ENCODE data around the gene MYO1B.

Gene MYO1B

GRCh38 chr2:191263050-191263449 lies 17.8 kb downstream of the MYO1B start:
- H3K4me3 ChIP-seq (ENCODE audit: control insufficient read depth, low read depth, low read length): no peak overlapping the region
- no peak for TF ChIP-seq CTCF (conservative IDR thresholded peaks at IDR 0.05; ENCODE audit: control insufficient read depth, insufficient read depth, low read depth, low read length)
- DNase-seq (ENCODE audit: low read depth): no peak

DNA sequence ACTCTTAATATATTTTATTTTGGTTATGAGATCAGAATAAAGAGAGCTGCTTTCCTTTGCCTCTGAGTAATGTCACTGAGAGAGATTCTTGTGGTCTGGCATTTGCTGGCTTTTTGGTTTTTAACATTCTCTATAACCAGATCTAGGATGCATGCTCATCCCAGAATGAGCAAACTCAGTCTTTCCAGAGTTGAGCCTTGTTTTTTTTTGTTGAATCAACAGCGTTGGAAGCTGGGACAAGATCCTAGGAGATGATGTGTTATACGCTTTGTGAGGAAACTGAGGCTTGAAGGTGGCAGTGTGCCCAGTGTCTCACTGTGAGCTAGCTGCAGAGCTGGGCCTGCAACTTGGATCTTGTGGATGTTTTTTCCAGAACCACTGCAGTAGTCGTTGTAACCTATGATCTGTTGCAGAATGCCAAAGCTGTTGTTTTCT lies 19.5 kb downstream of the MYO1B start:
- no peak for TF ChIP-seq CTCF (conservative IDR thresholded peaks at IDR 0.05; ENCODE audit: control insufficient read depth, insufficient read depth, low read depth, low read length)
- peak; percentile 96 for DNase-seq (ENCODE audit: low read depth)

DNA sequence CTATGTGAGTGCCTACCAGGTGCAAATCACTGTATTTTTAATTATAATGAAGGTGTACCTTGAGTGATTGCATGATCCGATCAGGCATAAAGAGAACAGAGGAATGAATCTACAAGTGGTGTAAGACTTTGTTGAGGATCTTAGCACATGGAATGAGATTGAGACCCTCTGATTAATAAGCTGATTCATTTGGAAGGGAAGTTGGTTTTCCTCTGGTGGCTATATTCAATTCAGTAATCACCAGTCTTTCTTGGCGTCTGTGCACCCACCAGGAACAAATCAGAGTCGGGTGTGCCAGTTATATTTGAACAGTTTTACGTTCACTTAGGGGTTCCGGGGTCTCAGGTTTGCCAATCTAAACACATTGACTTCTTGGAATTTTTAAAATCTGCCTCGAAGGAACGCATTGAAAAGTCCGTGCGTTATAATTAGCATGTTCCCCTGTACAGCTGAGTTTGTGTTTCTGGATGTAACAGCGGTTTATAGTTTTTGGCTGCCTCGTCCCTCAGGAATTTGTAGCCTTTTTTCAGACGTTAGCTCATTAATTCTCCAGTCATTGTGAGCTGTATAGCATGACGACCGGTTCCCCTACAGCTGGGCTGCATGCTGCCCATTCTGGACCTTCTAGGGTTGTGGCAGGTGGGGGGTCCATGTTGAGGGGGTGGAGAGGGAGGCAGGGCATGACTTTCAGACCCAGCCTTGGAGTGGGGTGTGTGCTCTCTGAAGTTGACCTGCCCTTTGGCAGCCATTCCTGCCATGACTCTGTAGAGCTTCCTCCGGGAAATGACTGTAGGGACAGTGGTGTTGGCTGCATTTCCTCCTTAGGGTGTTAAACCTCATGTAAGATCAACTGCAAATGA lies 20.3 kb downstream of the MYO1B start:
- no peak for TF ChIP-seq CTCF (conservative IDR thresholded peaks at IDR 0.05; ENCODE audit: control insufficient read depth, insufficient read depth, low read depth, low read length)
- DNase-seq (ENCODE audit: low read depth): peak; percentile 74
- no peak overlapping the region for H3K4me3 ChIP-seq (ENCODE audit: control insufficient read depth, low read depth, low read length)

More for the DNA sequence above, 19.5 kb downstream of the MYO1B start:
- no peak overlapping the region for H3K4me3 ChIP-seq (ENCODE audit: control insufficient read depth, low read depth, low read length)

- TF ChIP-seq CTCF (conservative IDR thresholded peaks at IDR 0.05; ENCODE audit: control insufficient read depth, insufficient read depth, low read depth, low read length): no peak
- H3K4me3 ChIP-seq (ENCODE audit: control insufficient read depth, low read depth, low read length): no peak overlapping the region
- no peak for DNase-seq (ENCODE audit: low read depth)
Measured at GRCh38 chr2:191266201-191266600, 21.0 kb downstream of the MYO1B start.

- no peak for TF ChIP-seq CTCF (conservative IDR thresholded peaks at IDR 0.05; ENCODE audit: control insufficient read depth, insufficient read depth, low read depth, low read length)
- no peak for DNase-seq (ENCODE audit: low read depth)
- no peak overlapping the region for H3K4me3 ChIP-seq (ENCODE audit: control insufficient read depth, low read depth, low read length)
Measured at GRCh38 chr2:191268596-191268995, 23.4 kb downstream of the MYO1B start.

GRCh38 chr2:191270306-191271161 lies 25.3 kb downstream of the MYO1B start:
- H3K4me3 ChIP-seq (ENCODE audit: control insufficient read depth, low read depth, low read length): no peak overlapping the region
- DNase-seq (ENCODE audit: low read depth): no peak

More at GRCh38 chr2:191270306-191271161, 25.3 kb downstream of the MYO1B start:
- TF ChIP-seq CTCF (conservative IDR thresholded peaks at IDR 0.05; ENCODE audit: control insufficient read depth, insufficient read depth, low read depth, low read length): no peak
